Epithelial cell of proximal tubule (primary cell): ENCODE data around the gene COMT. TPM values are rescaled to one million over a fixed set of nuclear protein-coding genes. Genes with fewer than 3 reads are reported as not detected.

Experiments used
- DNase-seq: peaks from one replicate; pipeline ENCODE4 v3.0.0-alpha.2; 2011; ENCODE audit warnings: low read depth
- H3K4me3 ChIP-seq: 2 replicates; pipeline ENCODE4 v1.5.1; 2011; ENCODE audit warnings: low read depth, mild to moderate bottlenecking, low read length
- total RNA-seq: library from RNA; depleted of rRNA; stranded (reverse); fragments of >200 nt; gene quantifications from 2 replicates; pipeline ENCODE4 v1.2.3, GENCODE V29; 2015
- TF ChIP-seq, protein P1 (sequence below): conservative IDR thresholded peaks from 2 replicates; pipeline ENCODE4 v1.5.1; 2012; ENCODE audit warnings: low read depth, mild to moderate bottlenecking, low read length

COMT gene
- total RNA-seq, 1 donor from 2014 or later = 272 TPM

GRCh38 chr22:19981961-19982920, 40.7 kb downstream of the COMT start:
- TF ChIP-seq, protein P1, sequence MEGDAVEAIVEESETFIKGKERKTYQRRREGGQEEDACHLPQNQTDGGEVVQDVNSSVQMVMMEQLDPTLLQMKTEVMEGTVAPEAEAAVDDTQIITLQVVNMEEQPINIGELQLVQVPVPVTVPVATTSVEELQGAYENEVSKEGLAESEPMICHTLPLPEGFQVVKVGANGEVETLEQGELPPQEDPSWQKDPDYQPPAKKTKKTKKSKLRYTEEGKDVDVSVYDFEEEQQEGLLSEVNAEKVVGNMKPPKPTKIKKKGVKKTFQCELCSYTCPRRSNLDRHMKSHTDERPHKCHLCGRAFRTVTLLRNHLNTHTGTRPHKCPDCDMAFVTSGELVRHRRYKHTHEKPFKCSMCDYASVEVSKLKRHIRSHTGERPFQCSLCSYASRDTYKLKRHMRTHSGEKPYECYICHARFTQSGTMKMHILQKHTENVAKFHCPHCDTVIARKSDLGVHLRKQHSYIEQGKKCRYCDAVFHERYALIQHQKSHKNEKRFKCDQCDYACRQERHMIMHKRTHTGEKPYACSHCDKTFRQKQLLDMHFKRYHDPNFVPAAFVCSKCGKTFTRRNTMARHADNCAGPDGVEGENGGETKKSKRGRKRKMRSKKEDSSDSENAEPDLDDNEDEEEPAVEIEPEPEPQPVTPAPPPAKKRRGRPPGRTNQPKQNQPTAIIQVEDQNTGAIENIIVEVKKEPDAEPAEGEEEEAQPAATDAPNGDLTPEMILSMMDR = no peak
- no peak overlapping the region for H3K4me3 ChIP-seq
- no peak for DNase-seq

DNA sequence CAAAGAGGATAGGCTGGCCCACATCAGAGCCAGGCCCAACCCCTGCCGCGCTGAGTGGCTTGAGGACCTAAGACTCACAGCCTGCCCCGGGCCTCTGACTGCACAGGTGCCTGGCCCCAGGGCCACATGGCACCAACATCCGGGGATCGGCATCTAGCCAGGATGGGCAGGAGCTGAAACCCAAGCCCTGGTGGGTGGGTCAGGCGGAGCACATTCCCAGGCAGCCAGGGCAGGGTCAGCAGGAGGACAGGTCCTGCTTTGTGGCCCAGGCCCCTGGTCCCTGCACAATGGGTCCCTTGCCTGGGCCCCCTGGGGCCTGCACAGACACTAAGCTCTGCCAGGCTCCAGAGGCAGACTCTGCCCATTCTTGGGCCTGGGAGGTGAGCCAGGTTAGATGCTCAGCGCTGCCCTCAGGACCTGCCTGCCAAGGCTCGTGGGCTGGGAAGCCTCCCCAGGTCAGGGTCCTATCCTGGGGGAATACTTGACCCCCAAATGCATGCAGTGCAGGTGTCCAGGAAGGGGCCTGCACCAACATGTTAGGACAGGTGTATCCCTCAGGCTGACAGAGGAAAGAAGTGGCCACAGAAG, 41.5 kb downstream of the COMT start:
- TF ChIP-seq, protein P1 = no peak
- DNase-seq = no peak
- no peak overlapping the region for H3K4me3 ChIP-seq

- no peak for DNase-seq
- H3K4me3 ChIP-seq = no peak overlapping the region
- TF ChIP-seq, protein P1 = no peak
Observed at GRCh38 chr22:19983741-19984140, 42.2 kb downstream of the COMT start.

DNA sequence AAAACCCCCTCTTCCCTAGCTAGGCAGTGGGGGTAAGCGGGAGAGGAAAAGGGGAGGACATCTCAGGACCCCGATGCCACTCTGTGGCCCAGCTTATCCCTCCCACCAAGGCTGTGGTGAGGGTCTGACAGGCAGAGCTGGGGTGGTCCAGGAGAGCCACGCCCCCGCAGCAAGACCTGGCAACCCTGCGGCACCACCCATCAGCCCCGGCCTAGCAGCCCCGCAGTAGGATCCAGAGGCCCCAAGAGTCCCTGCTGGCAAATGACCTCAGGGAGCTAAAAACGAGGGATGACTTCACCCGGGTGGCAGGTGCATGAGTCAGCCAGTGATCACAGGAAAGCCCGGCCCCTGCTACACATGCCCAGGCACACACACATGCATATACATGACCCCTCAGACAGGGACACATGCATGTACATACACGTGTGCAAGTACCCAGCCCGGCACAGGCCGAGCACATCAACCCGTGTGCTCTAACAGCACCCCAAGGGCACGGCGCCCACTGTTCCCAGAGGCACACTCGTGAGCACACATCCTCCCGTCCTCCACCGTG, 42.7 kb downstream of the COMT start:
- H3K4me3 ChIP-seq = no peak overlapping the region
- TF ChIP-seq, protein P1 = no peak
- peak; percentile 30 for DNase-seq

DNA sequence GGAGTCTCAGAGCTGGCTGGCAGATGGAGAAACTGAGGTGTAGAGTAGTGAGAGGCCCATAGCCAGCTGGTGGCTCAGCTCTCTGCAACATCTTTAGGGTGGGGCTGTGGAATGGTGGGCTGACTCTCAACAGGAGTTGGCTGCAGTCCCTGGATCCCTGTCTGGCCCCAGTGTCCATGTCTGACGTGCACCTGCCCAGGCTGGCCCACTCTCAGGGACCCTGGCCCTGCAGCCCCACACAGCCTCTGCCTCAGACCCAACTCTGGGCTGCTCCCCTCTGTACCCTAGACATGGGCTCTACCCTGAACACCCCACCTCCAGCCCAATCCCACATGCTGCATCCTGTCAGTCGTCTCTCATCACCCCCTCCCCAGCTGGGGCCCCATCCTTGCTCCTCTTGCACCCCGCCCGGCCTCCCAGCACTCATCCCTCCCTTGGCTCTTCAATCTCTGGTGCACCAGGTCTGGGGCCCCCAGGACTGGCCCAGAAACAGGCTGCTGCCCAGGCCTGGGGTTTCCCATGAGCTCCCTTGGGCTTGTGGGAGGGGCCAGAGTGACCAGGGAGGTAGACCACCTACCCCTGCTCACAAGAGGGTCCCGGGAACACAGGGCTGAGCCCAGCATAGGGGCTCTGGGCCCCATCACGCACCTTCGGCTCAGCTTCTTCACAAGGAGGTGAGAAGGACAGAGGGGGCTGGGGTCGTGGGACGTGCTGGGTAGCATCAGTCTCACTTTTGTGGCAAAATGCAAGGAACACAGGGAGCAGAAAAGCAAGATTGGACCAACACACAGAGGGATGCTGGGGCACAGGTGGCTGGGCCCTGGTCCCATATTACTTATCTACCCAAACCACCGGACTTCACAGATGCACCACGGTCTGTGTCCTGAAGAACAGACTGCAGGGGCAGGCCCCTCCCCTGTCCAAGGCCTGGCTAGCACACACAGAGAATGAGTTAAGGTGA, 43.6 kb downstream of the COMT start:
- TF ChIP-seq, protein P1 = no peak
- no peak overlapping the region for H3K4me3 ChIP-seq
- no peak for DNase-seq

- H3K4me3 ChIP-seq = peak overlapping the region; percentile 72
- no peak for DNase-seq
- TF ChIP-seq, protein P1 = no peak
Observed at GRCh38 chr22:19986011-19986409, 44.4 kb downstream of the COMT start.
